Activated T-helper 9 cell treated with anti-CD3 and anti-CD28 coated beads, Interleukin-2, amount 50 U/mL, for 16 hours (primary cell): ENCODE data around the gene FSCB.
"Not testable (repeated sequence)": the region's sequence is repeated elsewhere in the genome, so short reads cannot be mapped to it uniquely, and the experiment has no call there.

Experiments
- DNase-seq: peaks from one replicate; pipeline ENCODE4 v3.0.0-alpha.2; 2020; ENCODE audit warnings: low read depth

Gene FSCB

DNA sequence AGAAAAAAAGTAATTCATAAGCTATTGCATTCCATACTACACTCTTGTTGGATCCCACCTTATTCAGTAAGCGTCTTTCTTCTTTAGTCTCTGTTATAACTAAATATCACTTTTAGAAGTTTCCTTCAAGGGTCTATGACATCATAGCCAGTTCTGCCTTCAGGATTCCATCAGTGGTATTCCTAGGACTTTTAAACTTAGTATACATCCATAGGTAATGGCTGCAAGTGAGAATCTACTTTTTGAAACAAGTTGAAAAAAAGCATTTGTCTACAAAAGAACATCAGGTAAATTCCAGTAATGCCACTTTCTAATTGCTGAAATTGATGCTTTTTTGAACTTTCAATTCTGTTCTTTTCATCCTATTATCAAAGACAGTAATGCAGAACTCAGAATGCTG is at the start of gene FSCB:
Gene FSCB (minus strand): TSS at position 101 of the 400 bp plus-strand sequence. CDS start 296 bp downstream, outside the sequence.
- no peak for DNase-seq

DNA sequence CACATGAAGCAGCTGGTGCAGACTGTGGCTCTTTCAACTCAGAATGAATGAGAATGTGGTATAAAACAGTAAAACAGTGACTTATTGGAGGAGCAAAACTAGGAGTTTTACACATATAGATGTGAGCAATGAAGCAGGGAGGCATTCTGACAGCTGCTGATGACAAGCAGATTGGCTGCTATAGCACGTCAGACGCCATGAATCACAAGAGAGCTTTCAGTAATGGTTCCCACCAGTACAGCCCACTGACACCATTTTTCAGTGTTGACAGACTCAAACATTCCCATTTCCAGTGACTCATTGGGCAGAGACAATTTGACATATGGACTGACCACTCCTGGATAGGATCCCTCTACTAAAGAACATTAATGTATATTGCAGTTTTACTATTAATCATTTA is 24.6 kb upstream of the FSCB start:
- no peak for DNase-seq

DNA sequence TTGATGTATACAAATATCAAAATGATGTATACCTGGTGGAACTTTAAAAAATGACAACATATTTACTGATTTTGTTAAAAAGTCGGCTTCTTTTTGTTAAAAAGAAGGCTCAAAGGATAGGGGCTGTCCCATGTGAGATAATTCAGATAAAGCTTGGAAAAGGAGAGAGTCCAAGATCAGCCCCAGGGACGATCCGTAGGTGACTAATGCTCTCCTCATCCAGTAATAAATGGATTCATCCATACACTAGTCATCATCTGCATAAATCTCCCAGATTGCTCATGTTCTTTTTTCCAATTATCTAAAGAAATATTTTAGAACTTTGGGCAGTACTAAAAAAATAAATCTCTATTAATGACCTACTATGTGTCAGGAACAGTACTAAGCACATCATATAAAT is 23.4 kb upstream of the FSCB start:
- DNase-seq = no peak

- no peak for DNase-seq
These were observed 21.9 kb upstream of the FSCB start for GRCh38 chr14:44529026-44529425.

DNA sequence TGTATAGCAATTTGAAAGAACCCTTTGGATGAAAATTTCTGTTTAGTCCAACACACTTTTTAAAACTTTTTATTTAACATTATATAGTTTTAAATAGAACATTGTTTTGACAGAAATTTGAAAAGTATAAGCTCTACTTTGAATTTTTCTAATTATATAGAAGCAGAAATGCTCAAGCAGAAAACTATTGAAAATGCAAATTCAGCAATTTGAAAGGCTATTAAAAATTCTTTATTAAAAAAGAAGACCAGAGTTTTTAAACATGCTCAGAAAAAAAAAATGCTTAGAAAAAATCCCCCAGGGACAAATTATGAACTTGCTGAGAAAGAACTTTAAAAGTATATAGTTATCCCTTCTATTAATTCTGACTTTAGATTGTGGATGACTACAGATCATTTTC is 21.1 kb upstream of the FSCB start:
- DNase-seq = no peak

- no peak for DNase-seq
These were observed 18.2 kb upstream of the FSCB start for GRCh38 chr14:44525237-44525636.

DNA sequence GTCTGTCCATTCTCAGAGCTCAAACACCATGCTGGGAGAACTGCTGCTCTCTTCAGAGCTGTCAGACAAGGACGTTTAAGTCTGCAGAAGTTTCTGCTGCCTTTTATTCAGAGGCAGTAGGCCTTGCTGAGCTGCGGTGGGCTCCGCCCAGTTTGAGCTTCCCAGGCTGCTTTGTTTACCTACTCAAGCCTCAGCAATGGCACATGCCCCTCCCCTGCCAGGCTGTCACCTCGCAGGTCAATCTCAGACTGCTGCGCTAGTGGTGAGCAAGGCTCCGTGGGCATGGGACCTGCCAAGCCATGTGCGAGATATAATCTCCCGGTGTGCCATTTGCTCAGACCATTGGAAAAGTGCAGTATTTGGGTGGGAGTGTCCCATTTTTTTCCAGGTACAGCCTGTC is 8.6 kb upstream of the FSCB start:
- not testable (repeated sequence) for DNase-seq

GRCh38 chr14:44508834-44509233 is 1.8 kb upstream of the FSCB start:
- no peak for DNase-seq

- DNase-seq = no peak
These were observed 1.5 kb downstream of the FSCB start for GRCh38 chr14:44505588-44505987.

- no peak for DNase-seq
These were observed 9.9 kb downstream of the FSCB start for GRCh38 chr14:44497148-44497547.

DNA sequence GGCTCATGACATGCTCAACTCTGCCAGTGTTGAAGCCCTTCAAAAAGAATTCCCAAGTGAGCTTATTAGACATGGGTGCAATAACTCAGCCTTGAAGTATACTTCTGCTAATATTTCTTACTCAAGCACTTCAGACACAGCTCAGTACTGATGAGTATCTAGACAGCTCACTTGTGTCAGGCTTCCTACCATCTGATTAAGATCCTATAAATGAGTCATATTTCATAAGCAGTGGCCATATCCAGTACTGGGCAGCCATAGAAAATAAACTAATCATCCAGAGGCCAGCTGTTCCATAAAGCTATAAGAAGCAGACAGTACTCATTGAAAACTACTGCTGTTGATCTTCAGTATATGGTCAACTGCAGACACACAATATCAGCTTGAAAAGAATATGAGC is 12.9 kb downstream of the FSCB start:
- no peak for DNase-seq

- no peak for DNase-seq
These were observed 16.1 kb downstream of the FSCB start for GRCh38 chr14:44490966-44491365.

GRCh38 chr14:44477953-44478352 is 29.1 kb downstream of the FSCB start:
- DNase-seq = no peak

- DNase-seq = no peak
These were observed 38.3 kb downstream of the FSCB start for GRCh38 chr14:44468771-44469170.

DNA sequence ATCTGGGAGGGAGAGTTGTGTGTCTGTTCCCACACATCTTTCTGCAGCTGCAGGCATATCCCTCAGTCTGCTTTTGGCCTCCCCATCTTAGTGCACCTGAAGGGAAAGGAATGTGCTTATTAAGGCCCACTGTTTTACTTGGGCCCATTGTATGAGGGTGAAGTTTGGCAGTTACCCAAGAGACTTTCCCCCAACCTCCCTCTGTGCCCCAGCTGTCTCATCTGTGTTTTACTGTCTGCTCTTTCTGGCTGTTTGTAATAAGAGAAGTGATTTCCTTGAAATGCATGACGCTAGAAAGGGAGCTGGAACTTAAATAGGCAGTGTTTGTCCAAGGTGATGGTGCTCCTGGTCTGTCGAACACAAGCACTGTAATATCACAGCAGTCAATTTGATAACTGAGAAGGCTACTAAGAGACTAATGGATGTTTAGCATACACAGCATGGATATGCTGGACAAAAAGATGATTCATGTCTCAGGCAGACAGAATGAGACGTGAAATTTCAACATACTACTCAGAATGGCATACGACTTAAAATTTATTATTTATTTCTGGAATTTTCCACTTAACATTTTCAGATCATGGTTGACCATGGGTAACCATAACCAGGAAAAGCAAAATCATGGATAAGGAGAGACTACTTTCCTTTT is 43.6 kb downstream of the FSCB start:
- DNase-seq = no peak

DNA sequence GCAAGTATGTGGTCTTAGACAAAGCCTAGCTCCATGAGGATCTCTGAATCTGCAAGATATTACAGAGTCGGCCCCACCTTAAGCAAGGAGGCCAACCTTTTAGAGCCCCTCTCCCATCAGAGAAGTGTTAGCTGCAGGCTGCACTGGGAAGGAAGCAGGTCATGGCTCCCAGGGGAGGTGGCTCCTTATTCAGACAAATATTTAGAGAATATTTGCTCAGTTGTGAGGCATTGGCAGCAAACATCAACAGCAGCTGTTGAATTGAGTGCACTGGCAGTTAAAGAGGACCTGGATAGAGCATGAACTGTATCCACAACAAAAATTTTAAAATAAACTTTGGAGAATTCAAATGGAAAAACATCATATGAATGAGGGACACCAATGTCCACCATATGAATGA is 44.7 kb downstream of the FSCB start:
- no peak for DNase-seq

GRCh38 chr14:44461811-44462210 is 45.3 kb downstream of the FSCB start:
- no peak for DNase-seq
